HEK293 (cell line): Measurements from ENCODE around the gene COL6A5.
A peak's percentile ranks its signal among the peaks of the same experiment; 100 is the strongest.

Source experiments
- CTCF ChIA-PET: fragments of 350-600 bp; formaldehyde crosslinking; extraction: SDS; loops from one replicate; lab custom pipeline; 2021; ENCODE audit warnings: antibody characterized with exemption; lab: Yijun Ruan, JAX
- POLR2A ChIA-PET: fragments of 300-600 bp; formaldehyde crosslinking; extraction: SDS; loops from one replicate; lab custom pipeline; 2020; ENCODE audit warnings: antibody characterized with exemption, inconsistent platforms; lab: Yijun Ruan, JAX
- H3K27ac ChIP-seq: fragments of 200-500 bp; sonication (Bioruptor generic); 2 replicates; pipeline ENCODE4 v1.5.1; 2014; ENCODE audit warnings: low read depth, low read length, control low read depth, inconsistent platforms; ENCODE audit errors: extremely low read depth
- H3K36me3 ChIP-seq, 2 experiments: fragments of 200-500 bp in 1 of 2; sonication (Bioruptor generic) in 1 of 2; 1 replicate in 1 of 2; 2 replicates in 1 of 2; pipeline ENCODE4 v1.5.1; 2014 to 2017; ENCODE audit warnings: inconsistent platforms in 2 of 2, low read length in 2 of 2; ENCODE audit not compliant: control insufficient read depth in 2 of 2, insufficient read depth in 1 of 2
- H3K4me1 ChIP-seq: fragments of 200-500 bp; sonication (Bioruptor generic); 2 replicates; pipeline ENCODE4 v1.5.1; 2014; ENCODE audit warnings: mild to moderate bottlenecking, low read length, inconsistent platforms; ENCODE audit not compliant: control insufficient read depth, insufficient read depth
- H3K4me3 ChIP-seq: 2 replicates; pipeline ENCODE4 v1.5.1; 2011; ENCODE audit warnings: low read depth, mild to moderate bottlenecking, control low read depth, low read length, moderate library complexity
- H3K9me3 ChIP-seq: fragments of 200-500 bp; sonication (Bioruptor generic); 2 replicates; pipeline ENCODE4 v1.5.1; 2014; ENCODE audit warnings: low read depth, low read length, inconsistent platforms; ENCODE audit not compliant: control insufficient read depth, insufficient read depth
- BCL11B ChIP-seq: fragments of 450-650 bp; formaldehyde crosslinking; IDR thresholded peaks from 2 replicates; pipeline ENCODE4 v1.5.1; 2016; ENCODE audit warnings: low read depth, missing biosample characterization, missing genetic modification characterization
- HOXC10 ChIP-seq: sonication (generic); formaldehyde crosslinking; IDR thresholded peaks from 2 replicates; pipeline ENCODE4 v1.8.1; 2023; ENCODE audit warnings: mild to moderate bottlenecking, missing genetic modification reagents
- IKZF3 ChIP-seq: fragments of 450-650 bp; IDR thresholded peaks from 2 replicates; pipeline ENCODE4 v1.5.0; 2018; ENCODE audit warnings: missing biosample characterization, mild to moderate bottlenecking, missing genetic modification characterization, moderate library complexity
- KLF7 ChIP-seq: fragments of 450-650 bp; formaldehyde crosslinking; IDR thresholded peaks from 2 replicates; pipeline ENCODE4 v1.5.1; 2016; ENCODE audit warnings: missing biosample characterization, missing genetic modification characterization, borderline replicate concordance
- YY2 ChIP-seq: fragments of 450-650 bp; formaldehyde crosslinking; IDR thresholded peaks from 2 replicates; pipeline ENCODE4 v1.5.1; 2016; ENCODE audit warnings: missing biosample characterization, missing genetic modification characterization
- ZBTB7A ChIP-seq: fragments of 450-650 bp; formaldehyde crosslinking; IDR thresholded peaks from 2 replicates; pipeline ENCODE4 v1.5.1; 2016; ENCODE audit warnings: low read depth, missing biosample characterization, missing genetic modification characterization
- ZNF112 ChIP-seq: fragments of 450-650 bp; formaldehyde crosslinking; IDR thresholded peaks from 2 replicates; pipeline ENCODE4 v1.5.0; 2017; ENCODE audit warnings: missing biosample characterization, missing genetic modification characterization
- ZNF157 ChIP-seq: fragments of 450-650 bp; formaldehyde crosslinking; IDR thresholded peaks from 2 replicates; pipeline ENCODE4 v1.5.1; 2016; ENCODE audit warnings: missing biosample characterization, missing genetic modification characterization
- ZNF16 ChIP-seq: fragments of 450-650 bp; formaldehyde crosslinking; IDR thresholded peaks from 2 replicates; pipeline ENCODE4 v1.5.1; 2016; ENCODE audit warnings: low read depth, missing biosample characterization, missing genetic modification characterization
- ZNF169 ChIP-seq: fragments of 450-650 bp; formaldehyde crosslinking; IDR thresholded peaks from 2 replicates; pipeline ENCODE4 v1.5.1; 2016; ENCODE audit warnings: missing biosample characterization, missing genetic modification characterization
- ZNF184 ChIP-seq: fragments of 450-650 bp; IDR thresholded peaks from 2 replicates; pipeline ENCODE4 v1.5.1; 2018; ENCODE audit warnings: missing biosample characterization, mild to moderate bottlenecking, missing genetic modification characterization
- ZNF214 ChIP-seq: fragments of 450-650 bp; formaldehyde crosslinking; IDR thresholded peaks from 2 replicates; pipeline ENCODE4 v1.5.1; 2017; ENCODE audit warnings: missing biosample characterization, mild to moderate bottlenecking, missing genetic modification characterization, borderline replicate concordance
- ZNF23 ChIP-seq: fragments of 450-650 bp; formaldehyde crosslinking; IDR thresholded peaks from 2 replicates; pipeline ENCODE4 v1.5.1; 2016; ENCODE audit warnings: missing biosample characterization, missing genetic modification characterization, borderline replicate concordance
- ZNF248 ChIP-seq: fragments of 450-650 bp; formaldehyde crosslinking; IDR thresholded peaks from 2 replicates; pipeline ENCODE4 v1.5.1; 2017; ENCODE audit warnings: missing biosample characterization, missing genetic modification characterization
- ZNF274 ChIP-seq, 2 experiments: fragments of 200-500 bp in 1 of 2; fragments of 450-650 bp in 1 of 2; sonication (Bioruptor generic) in 1 of 2; formaldehyde crosslinking in 1 of 2; IDR thresholded peaks; 2 replicates each; pipeline versions ENCODE4 v1.5.1 to v1.6.1; 2014 to 2016; ENCODE audit warnings: borderline replicate concordance in 1 of 2, inconsistent platforms in 1 of 2, low read length in 1 of 2, missing biosample characterization in 1 of 2, missing genetic modification characterization in 1 of 2
- ZNF544 ChIP-seq: fragments of 450-650 bp; formaldehyde crosslinking; IDR thresholded peaks from 2 replicates; pipeline ENCODE4 v1.5.0; 2017; ENCODE audit warnings: missing biosample characterization, missing genetic modification characterization
- ZNF623 ChIP-seq: fragments of 450-650 bp; formaldehyde crosslinking; IDR thresholded peaks from 2 replicates; pipeline ENCODE4 v1.5.1; 2016; ENCODE audit warnings: missing biosample characterization, missing genetic modification characterization
- ZNF629 ChIP-seq: fragments of 450-650 bp; formaldehyde crosslinking; IDR thresholded peaks from 2 replicates; pipeline ENCODE4 v1.5.1; 2017; ENCODE audit warnings: missing biosample characterization, missing genetic modification characterization
- ZNF654 ChIP-seq: fragments of 450-650 bp; formaldehyde crosslinking; IDR thresholded peaks from 2 replicates; pipeline ENCODE4 v1.5.1; 2016; ENCODE audit warnings: low read depth, missing biosample characterization, missing genetic modification characterization
- ZNF768 ChIP-seq: fragments of 450-650 bp; formaldehyde crosslinking; IDR thresholded peaks from 2 replicates; pipeline ENCODE4 v1.5.1; 2018; ENCODE audit warnings: missing biosample characterization, mild to moderate bottlenecking, missing genetic modification characterization
- TF ChIP-seq, protein P1 (sequence below): fragments of 450-650 bp; formaldehyde crosslinking; IDR thresholded peaks from 2 replicates; pipeline ENCODE4 v1.5.1; 2016; ENCODE audit warnings: missing biosample characterization, missing genetic modification characterization
- TF ChIP-seq, protein P2 (sequence below): fragments of 450-650 bp; formaldehyde crosslinking; IDR thresholded peaks from 2 replicates; pipeline ENCODE4; 2016; ENCODE audit warnings: missing biosample characterization, missing genetic modification characterization
- TF ChIP-seq, protein P3 (sequence below): fragments of 450-650 bp; formaldehyde crosslinking; IDR thresholded peaks from 2 replicates; pipeline ENCODE4 v1.5.1; 2016; ENCODE audit warnings: missing biosample characterization, missing genetic modification characterization

The COL6A5 gene

DNA sequence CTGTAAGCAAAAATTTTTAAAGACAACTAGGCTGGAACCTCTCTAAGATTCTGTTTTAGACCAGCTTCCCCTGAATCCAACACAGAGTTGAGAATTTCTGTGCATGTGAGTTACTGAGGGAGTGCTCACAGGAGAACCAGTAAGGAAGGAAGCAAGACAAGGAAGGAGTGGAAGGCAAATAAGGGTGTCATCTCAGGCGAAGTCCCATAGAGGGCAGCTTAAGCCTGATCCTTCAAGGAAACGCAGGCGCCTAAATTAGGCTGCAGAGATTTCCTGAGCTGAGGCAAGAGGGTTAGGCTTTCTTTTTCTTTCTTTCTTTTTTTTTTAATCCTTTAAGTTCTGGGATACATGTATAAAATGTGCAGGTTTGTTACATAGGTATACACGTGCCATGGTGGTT lies 135.3 kb downstream of the COL6A5 start:
- CTCF ChIA-PET: interaction anchor here (0.5 to 1.2 kb wide), 9 partner anchors 20 to 413 kb away, joined by 3 to 4 read pairs (median 3); partner anchors contain the start of gene ATP2C1
- POLR2A ChIA-PET: no interaction called here
- Histone ChIP-seq H3K4me1 (no peaks in the 10 kb centered on the region), H3K9me3 (no peaks in the 10 kb centered on the region), H3K27ac (no peak overlapping the region), H3K36me3 (no peaks in the 10 kb centered on the region), H3K4me3 (no peak overlapping the region)
- no peak for TF ChIP-seq ZNF184 (tag by site-specific recombination)
- peak; percentile 47 for TF ChIP-seq ZNF654 (tag by site-specific recombination)
- TF ChIP-seq, protein P1, sequence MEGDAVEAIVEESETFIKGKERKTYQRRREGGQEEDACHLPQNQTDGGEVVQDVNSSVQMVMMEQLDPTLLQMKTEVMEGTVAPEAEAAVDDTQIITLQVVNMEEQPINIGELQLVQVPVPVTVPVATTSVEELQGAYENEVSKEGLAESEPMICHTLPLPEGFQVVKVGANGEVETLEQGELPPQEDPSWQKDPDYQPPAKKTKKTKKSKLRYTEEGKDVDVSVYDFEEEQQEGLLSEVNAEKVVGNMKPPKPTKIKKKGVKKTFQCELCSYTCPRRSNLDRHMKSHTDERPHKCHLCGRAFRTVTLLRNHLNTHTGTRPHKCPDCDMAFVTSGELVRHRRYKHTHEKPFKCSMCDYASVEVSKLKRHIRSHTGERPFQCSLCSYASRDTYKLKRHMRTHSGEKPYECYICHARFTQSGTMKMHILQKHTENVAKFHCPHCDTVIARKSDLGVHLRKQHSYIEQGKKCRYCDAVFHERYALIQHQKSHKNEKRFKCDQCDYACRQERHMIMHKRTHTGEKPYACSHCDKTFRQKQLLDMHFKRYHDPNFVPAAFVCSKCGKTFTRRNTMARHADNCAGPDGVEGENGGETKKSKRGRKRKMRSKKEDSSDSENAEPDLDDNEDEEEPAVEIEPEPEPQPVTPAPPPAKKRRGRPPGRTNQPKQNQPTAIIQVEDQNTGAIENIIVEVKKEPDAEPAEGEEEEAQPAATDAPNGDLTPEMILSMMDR (tag by site-specific recombination): peak; percentile 28; the same call in 1 of the 2 replicates

DNA sequence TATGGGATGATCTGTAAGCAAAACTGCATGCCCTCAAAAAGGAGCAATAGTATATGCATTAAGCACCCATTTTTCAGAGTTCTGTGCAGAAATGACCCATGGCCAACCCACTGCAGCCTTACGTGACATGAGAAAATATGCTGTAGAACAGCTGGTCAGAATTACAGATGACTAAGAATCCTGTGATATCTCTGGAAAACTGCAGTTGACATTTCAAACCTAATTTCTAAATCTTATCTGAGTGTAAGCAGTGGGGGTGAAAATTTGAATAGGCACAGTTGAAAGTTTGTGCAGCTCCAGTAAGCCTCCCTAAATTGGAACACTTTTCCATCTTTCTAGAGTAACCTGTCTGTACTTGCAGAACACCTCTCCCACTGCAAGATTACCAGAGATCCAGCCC lies 142.8 kb downstream of the COL6A5 start:
- CTCF ChIA-PET: interaction anchor here (0.6 to 0.8 kb wide), 2 partner anchors 10 to 413 kb away, joined by 3 read pairs; no protein-coding TSS in a partner anchor
- TF ChIP-seq ZBTB7A (tag by site-specific recombination) (no peak), ZNF629 (no peak), ZNF768 (no peak), ZNF544 (tag by site-specific recombination) (no peak), IKZF3 (no peak), ZNF248 (tag by site-specific recombination) (no peak), ZNF23 (tag by site-specific recombination) (no peak), ZNF112 (tag by site-specific recombination) (no peak), BCL11B (tag by site-specific recombination) (no peak), KLF7 (tag by site-specific recombination) (no peak), ZNF274 (IDR thresholded peaks at IDR 0.05; ENCODE audit: low read length) (no peak), ZNF274 (tag by site-specific recombination; IDR thresholded peaks at IDR 0.05; ENCODE audit: borderline replicate concordance) (no peak), ZNF623 (tag by site-specific recombination) (no peak), ZNF214 (tag by site-specific recombination) (no peak), ZNF16 (tag by site-specific recombination) (no peak), YY2 (tag by site-specific recombination) (no peak), HOXC10 (CRISPR knock-in tag) (no peak), ZNF169 (no peak), ZNF157 (tag by site-specific recombination) (no peak)
- TF ChIP-seq, protein P2, sequence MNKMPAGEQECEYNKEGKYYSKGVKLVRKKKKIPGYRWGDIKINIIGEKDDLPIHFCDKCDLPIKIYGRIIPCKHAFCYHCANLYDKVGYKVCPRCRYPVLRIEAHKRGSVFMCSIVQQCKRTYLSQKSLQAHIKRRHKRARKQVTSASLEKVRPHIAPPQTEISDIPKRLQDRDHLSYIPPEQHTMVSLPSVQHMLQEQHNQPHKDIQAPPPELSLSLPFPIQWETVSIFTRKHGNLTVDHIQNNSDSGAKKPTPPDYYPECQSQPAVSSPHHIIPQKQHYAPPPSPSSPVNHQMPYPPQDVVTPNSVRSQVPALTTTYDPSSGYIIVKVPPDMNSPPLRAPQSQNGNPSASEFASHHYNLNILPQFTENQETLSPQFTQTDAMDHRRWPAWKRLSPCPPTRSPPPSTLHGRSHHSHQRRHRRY: no peak
- TF ChIP-seq, protein P3, sequence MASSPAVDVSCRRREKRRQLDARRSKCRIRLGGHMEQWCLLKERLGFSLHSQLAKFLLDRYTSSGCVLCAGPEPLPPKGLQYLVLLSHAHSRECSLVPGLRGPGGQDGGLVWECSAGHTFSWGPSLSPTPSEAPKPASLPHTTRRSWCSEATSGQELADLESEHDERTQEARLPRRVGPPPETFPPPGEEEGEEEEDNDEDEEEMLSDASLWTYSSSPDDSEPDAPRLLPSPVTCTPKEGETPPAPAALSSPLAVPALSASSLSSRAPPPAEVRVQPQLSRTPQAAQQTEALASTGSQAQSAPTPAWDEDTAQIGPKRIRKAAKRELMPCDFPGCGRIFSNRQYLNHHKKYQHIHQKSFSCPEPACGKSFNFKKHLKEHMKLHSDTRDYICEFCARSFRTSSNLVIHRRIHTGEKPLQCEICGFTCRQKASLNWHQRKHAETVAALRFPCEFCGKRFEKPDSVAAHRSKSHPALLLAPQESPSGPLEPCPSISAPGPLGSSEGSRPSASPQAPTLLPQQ: no peak
- TF ChIP-seq, all 188 proteins: peak for 0
- H3K9me3 ChIP-seq: no peaks in the 10 kb centered on the region
- no peak overlapping the region for H3K27ac ChIP-seq
- H3K4me1 ChIP-seq: no peaks in the 10 kb centered on the region
- H3K4me3 ChIP-seq: no peak overlapping the region
- H3K36me3 ChIP-seq: no peaks in the 10 kb centered on the region
- POLR2A ChIA-PET: no interaction called here
